Loucy (cell line): Measurements from ENCODE around the gene FAM219A.

Experiments used
- EZH2phosphoT487 ChIP-seq: fragments of 200-600 bp; IDR thresholded peaks from 2 replicates; pipeline ENCODE4 v1.6.1; 2018; ENCODE audit warnings: antibody characterized with exemption, mild to moderate bottlenecking, moderate library complexity, borderline replicate concordance
- TF ChIP-seq, protein P1 (sequence below): fragments of 200-600 bp; sonication (generic); conservative IDR thresholded peaks from 2 replicates; pipeline ENCODE4 v1.5.1; 2014; ENCODE audit warnings: mild to moderate bottlenecking, antibody characterized with exemption, low read length

GRCh38 chr9:34499076-34499475, 40.7 kb upstream of the FAM219A start:
- TF ChIP-seq, protein P1, sequence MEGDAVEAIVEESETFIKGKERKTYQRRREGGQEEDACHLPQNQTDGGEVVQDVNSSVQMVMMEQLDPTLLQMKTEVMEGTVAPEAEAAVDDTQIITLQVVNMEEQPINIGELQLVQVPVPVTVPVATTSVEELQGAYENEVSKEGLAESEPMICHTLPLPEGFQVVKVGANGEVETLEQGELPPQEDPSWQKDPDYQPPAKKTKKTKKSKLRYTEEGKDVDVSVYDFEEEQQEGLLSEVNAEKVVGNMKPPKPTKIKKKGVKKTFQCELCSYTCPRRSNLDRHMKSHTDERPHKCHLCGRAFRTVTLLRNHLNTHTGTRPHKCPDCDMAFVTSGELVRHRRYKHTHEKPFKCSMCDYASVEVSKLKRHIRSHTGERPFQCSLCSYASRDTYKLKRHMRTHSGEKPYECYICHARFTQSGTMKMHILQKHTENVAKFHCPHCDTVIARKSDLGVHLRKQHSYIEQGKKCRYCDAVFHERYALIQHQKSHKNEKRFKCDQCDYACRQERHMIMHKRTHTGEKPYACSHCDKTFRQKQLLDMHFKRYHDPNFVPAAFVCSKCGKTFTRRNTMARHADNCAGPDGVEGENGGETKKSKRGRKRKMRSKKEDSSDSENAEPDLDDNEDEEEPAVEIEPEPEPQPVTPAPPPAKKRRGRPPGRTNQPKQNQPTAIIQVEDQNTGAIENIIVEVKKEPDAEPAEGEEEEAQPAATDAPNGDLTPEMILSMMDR = no peak
- no peak for TF ChIP-seq EZH2phosphoT487
